Uterus (tissue), 4 donors: ENCODE measurements around the gene RCN1. TPM values are rescaled to one million over a fixed set of nuclear protein-coding genes. Genes with fewer than 3 reads are reported as not detected.
"Not testable (repeated sequence)": the region's sequence is repeated elsewhere in the genome, so short reads cannot be mapped to it uniquely, and the experiment has no call there.

Experiments used
- DNase-seq, 2 donors: peaks; one replicate each; pipeline ENCODE4 v3.0.0-alpha.2; 2019 to 2020
- H3K27ac ChIP-seq, 2 donors: fragments of 200-600 bp; sonication (generic); 1 replicate in 1 of 2; 2 replicates in 1 of 2; pipeline ENCODE4 v1.5.1; 2016 to 2018
- H3K27me3 ChIP-seq, 2 donors: fragments of 200-600 bp; sonication (generic); one replicate each; pipeline ENCODE4 v1.5.1; 2018 to 2019; ENCODE audit warnings: control low read depth in 1 of 2
- H3K36me3 ChIP-seq, 2 donors: fragments of 200-600 bp; sonication (generic); one replicate each; pipeline ENCODE4 v1.5.1; 2019; ENCODE audit warnings: control low read depth in 1 of 2
- H3K4me1 ChIP-seq, 2 donors: fragments of 200-600 bp; sonication (generic); one replicate each; pipeline ENCODE4 v1.5.1; 2018 to 2019; ENCODE audit warnings: control low read depth in 1 of 2
- H3K4me3 ChIP-seq, 2 donors: fragments of 200-600 bp; sonication (generic); 1 replicate in 1 of 2; 2 replicates in 1 of 2; pipeline ENCODE4 v1.5.1; 2018 to 2019; ENCODE audit warnings: mild to moderate bottlenecking in 1 of 2
- H3K9me3 ChIP-seq, 2 donors: fragments of 200-600 bp; sonication (generic); one replicate each; pipeline ENCODE4 v1.5.1; 2019; ENCODE audit warnings: control low read depth in 1 of 2
- CTCF ChIP-seq, 4 experiments: fragments of 200-600 bp in 2 of 4; fragments of 450-650 bp in 2 of 4; sonication (generic) in 2 of 4; IDR thresholded peaks; one replicate each; pipeline ENCODE4 v1.5.1; 2016 to 2019; ENCODE audit warnings: antibody characterized with exemption in 4 of 4, mild to moderate bottlenecking in 2 of 4, moderate library complexity in 1 of 4
- POLR2A ChIP-seq, 2 donors: fragments of 450-650 bp; IDR thresholded peaks; one replicate each; pipeline ENCODE4 v1.6.1; 2016; ENCODE audit warnings: antibody characterized with exemption in 2 of 2, mild to moderate bottlenecking in 1 of 2, moderate library complexity in 1 of 2
- intact Hi-C: fragments of 100-400 bp; cut with DNase I; formaldehyde crosslinking; loops from one replicate; pipeline ENCODE4 v1.15.1; 2023; ENCODE audit warnings: low total_unique reads
- total RNA-seq, 4 donors: library from RNA; depleted of rRNA in 3 of 4; stranded (reverse); fragments of >200 nt in 3 of 4; gene quantifications; one replicate each; pipeline versions ENCODE4 v1.1.0 to v1.2.4, GENCODE V29; 2014 to 2023
- donor health status: DM: yes; HTN: yes; CAD: no.

RCN1 gene
- total RNA-seq, 4 donors from 2014 or later, result 26.1 to 221 (median 67.9) TPM

DNA sequence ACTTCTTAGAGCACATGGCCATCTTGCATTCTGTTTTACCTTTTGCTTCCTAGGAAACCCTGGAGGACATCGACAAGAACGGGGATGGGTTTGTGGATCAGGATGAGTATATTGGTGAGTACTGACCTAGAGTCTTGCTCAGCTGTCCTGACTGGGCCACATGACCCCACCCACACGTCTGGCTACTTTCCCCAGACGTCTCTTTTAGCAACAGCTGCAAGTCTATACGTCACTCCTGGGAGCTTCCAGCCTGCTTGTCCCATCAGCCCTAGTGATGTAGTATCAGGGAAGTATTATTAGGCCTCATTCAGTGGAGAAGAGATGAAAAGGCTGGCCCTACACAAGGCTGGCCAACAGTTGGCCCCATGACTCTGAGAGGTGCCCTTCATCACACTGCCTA lies 9.6 kb downstream of the RCN1 start:
- no peak for TF ChIP-seq CTCF (IDR thresholded peaks at IDR 0.05)
- no peak for TF ChIP-seq POLR2A (IDR thresholded peaks at IDR 0.05)
- Histone ChIP-seq H3K9me3 (no peaks in the 10 kb centered on the region), H3K27ac (no peak overlapping the region), H3K4me3 (no peak overlapping the region), H3K27me3 (no peaks in the 10 kb centered on the region), H3K36me3 (no peaks in the 10 kb centered on the region), H3K4me1 (no peaks in the 10 kb centered on the region)
- DNase-seq, result no peak
- intact Hi-C loops, result no loop called here

DNA sequence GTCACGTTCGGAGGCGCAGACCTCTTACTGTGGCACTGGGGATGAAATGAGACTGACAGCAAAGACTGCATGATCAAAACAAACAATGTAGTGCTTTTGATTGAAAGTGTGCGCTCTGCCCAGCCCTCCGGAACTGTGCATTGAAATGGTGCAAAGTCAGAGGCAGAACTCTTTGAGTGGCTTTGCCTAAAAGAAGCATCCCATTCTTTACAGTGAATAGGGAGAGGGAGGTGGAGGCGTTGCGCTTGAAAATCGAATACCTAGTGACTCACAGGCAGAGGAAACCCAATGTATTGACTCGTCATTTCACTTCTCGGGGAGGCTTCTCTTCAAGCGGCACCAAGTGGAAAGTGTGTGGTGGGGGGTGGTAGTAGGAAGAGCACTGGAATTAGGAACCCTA lies 10.9 kb downstream of the RCN1 start:
- Histone ChIP-seq H3K9me3 (no peaks in the 10 kb centered on the region), H3K4me1 (no peaks in the 10 kb centered on the region), H3K27me3 (no peaks in the 10 kb centered on the region), H3K27ac (no peak overlapping the region), H3K4me3 (no peak overlapping the region), H3K36me3 (no peaks in the 10 kb centered on the region)
- no peak for DNase-seq
- TF ChIP-seq CTCF (IDR thresholded peaks at IDR 0.05), result no peak
- no peak for TF ChIP-seq POLR2A (IDR thresholded peaks at IDR 0.05)
- intact Hi-C loops, result no loop called here

DNA sequence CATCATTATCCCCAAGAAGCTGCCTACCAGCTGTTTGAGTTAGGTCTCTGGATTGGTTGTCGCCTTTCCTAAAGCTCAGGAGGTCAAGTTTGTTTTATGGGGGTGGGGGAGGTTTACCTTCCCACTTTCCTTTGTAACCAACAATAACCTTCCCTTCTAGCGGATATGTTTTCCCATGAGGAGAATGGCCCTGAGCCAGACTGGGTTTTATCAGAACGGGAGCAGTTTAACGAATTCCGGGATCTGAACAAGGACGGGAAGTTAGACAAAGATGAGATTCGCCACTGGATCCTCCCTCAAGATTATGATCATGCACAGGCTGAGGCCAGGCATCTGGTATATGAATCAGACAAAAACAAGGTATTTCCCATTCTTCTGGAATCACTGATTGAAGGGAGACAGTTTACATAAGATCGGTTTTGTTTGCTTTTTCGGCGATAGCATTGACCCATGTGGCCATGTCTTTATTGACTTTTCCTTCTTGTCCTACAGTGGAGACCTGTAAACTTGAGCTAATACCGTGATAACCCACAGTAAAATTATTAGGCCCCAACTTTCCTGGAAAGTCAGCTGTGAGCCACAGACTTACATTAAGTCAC lies 12.3 kb downstream of the RCN1 start:
- not testable (repeated sequence) for H3K27ac ChIP-seq

GRCh38 chr11:32103941-32104340 lies 13.1 kb downstream of the RCN1 start:
- Histone ChIP-seq H3K4me1 (no peaks in the 10 kb centered on the region), H3K27ac (no peak overlapping the region), H3K4me3 (no peak overlapping the region), H3K36me3 (no peaks in the 10 kb centered on the region), H3K9me3 (no peaks in the 10 kb centered on the region), H3K27me3 (no peaks in the 10 kb centered on the region)
- intact Hi-C loops, result no loop called here
- TF ChIP-seq POLR2A (IDR thresholded peaks at IDR 0.05) (no peak), CTCF (IDR thresholded peaks at IDR 0.05) (no peak)
- no peak for DNase-seq

More for the DNA sequence above, 12.3 kb downstream of the RCN1 start:
- H3K36me3 ChIP-seq, H3K4me1 ChIP-seq, H3K4me3 ChIP-seq, intact Hi-C loops, DNase-seq, H3K27me3 ChIP-seq, H3K9me3 ChIP-seq: not testable (repeated sequence)

DNA sequence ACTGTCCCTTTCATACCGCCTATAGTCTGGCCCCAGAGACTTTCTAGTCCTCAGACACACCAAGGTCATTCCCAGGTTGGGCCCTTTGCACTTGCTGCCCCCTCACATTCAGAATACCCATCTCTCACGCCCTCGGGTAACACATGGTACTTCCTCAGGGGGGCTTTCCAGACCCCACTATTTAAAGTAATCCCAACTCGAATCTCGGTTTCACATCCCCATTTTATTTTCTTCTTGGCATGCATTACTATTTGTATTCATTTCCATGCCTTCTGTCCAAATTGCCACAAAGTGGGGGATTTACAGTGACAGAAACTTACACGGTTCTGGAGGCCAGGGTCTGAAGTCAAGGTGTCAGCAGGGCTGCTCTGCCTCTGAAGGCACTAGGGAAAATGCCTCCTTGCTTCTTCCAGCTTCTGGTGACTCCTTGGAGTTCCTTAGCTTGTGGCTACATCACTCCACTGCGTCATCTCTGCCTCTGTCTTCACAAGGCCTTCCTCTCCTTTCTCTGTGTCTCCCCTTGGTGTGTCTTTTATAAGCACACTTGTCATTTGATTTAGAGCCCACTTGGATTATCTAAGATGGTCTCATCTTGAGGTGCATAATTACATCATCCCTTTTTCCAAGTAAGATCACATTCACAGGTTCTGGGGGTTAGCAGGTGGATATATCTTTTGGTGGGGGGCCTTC lies 15.1 kb downstream of the RCN1 start:
- H3K9me3 ChIP-seq, result no peaks in the 10 kb centered on the region
- H3K27me3 ChIP-seq, result no peaks in the 10 kb centered on the region
- TF ChIP-seq POLR2A (IDR thresholded peaks at IDR 0.05), result no peak
- no peak for TF ChIP-seq CTCF (IDR thresholded peaks at IDR 0.05)
- intact Hi-C loops, result no loop called here
- H3K36me3 ChIP-seq, result no peaks in the 10 kb centered on the region
- no peak for DNase-seq
- no peak overlapping the region for H3K27ac ChIP-seq
- no peak overlapping the region for H3K4me3 ChIP-seq
- H3K4me1 ChIP-seq, result no peaks in the 10 kb centered on the region
